Chondrocyte (in vitro differentiated cells): ENCODE results near the gene FFAR2. TPM values are rescaled to one million over a fixed set of nuclear protein-coding genes. Genes with fewer than 3 reads are reported as not detected.

Experiments used
- DNase-seq: peaks from one replicate; pipeline ENCODE4 v3.0.0; 2021; ENCODE audit warnings: mixed read lengths, low spot score
- H3K27ac Mint-ChIP-seq: one replicate; pipeline ENCODE4 v1.8.0; 2021; ENCODE audit warnings: mild to moderate bottlenecking, moderate library complexity, mixed read lengths; ENCODE audit not compliant: unreplicated experiment
- H3K27me3 Mint-ChIP-seq: 2 replicates; pipeline ENCODE4 v1.8.0; 2021; ENCODE audit warnings: low read depth, mixed read lengths
- H3K36me3 Mint-ChIP-seq: 2 replicates; pipeline ENCODE4 v1.8.0; 2021; ENCODE audit warnings: low read depth, mixed read lengths
- H3K4me1 Mint-ChIP-seq: 2 replicates; pipeline ENCODE4 v1.8.0; 2021; ENCODE audit warnings: low read depth, mild to moderate bottlenecking, mixed read lengths
- H3K4me3 Mint-ChIP-seq: one replicate; pipeline ENCODE4 v1.8.0; 2021; ENCODE audit warnings: mild to moderate bottlenecking, moderate library complexity, mixed read lengths; ENCODE audit not compliant: unreplicated experiment
- H3K9me3 Mint-ChIP-seq: 2 replicates; pipeline ENCODE4 v1.8.0; 2021; ENCODE audit warnings: low read depth, mixed read lengths
- CTCF ChIP-seq: fragments of 200-600 bp; sonication (generic); IDR thresholded peaks from 2 replicates; pipeline ENCODE4 v1.5.0; 2021; ENCODE audit warnings: antibody characterized with exemption, mild to moderate bottlenecking, moderate library complexity
- total RNA-seq: library from RNA; stranded (reverse); gene quantifications from 3 replicates; pipeline ENCODE4 v1.2.1, GENCODE V29; 2021

FFAR2 gene
- total RNA-seq, 1 donor from 2014 or later = not detected

- no peaks in the 10 kb centered on the region for H3K9me3 Mint-ChIP-seq
- no peak for DNase-seq
- H3K4me3 Mint-ChIP-seq = no peak overlapping the region
Observed at GRCh38 chr19:35498984-35499527, 51.0 kb downstream of the FFAR2 start.

GRCh38 chr19:35500611-35501010, 52.6 kb downstream of the FFAR2 start:
- H3K4me3 Mint-ChIP-seq = no peak overlapping the region
- no peak for DNase-seq
- H3K27me3 Mint-ChIP-seq = peaks cover 49% of the 10 kb centered on the region
- no peaks in the 10 kb centered on the region for H3K36me3 Mint-ChIP-seq
- no peaks in the 10 kb centered on the region for H3K4me1 Mint-ChIP-seq
- H3K27ac Mint-ChIP-seq = no peak overlapping the region
- no peaks in the 10 kb centered on the region for H3K9me3 Mint-ChIP-seq
- TF ChIP-seq CTCF = no peak

More at GRCh38 chr19:35498984-35499527, 51.0 kb downstream of the FFAR2 start:
- Mint-ChIP-seq H3K27me3 (peaks cover 38% of the 10 kb centered on the region), H3K36me3 (no peaks in the 10 kb centered on the region), H3K4me1 (peaks cover 5% of the 10 kb centered on the region), H3K27ac (no peak overlapping the region)
- no peak for TF ChIP-seq CTCF

Other genes starting within 250 kb of the FFAR2 start
- not detected in 3 replicates for gene FAM187B, start 219.5 kb upstream of the FFAR2 start, total RNA-seq
- gene LSR, start 199.3 kb upstream of the FFAR2 start, total RNA-seq = 0.24 to 0.99 TPM (median 0.64 TPM) in 3 replicates
- gene USF2, start 179.3 kb upstream of the FFAR2 start, total RNA-seq = 86.1 to 101 TPM (median 86.3 TPM) in 3 replicates
- not detected in 3 replicates for gene HAMP, start 165.7 kb upstream of the FFAR2 start, total RNA-seq
- gene MAG, start 156.1 kb upstream of the FFAR2 start, total RNA-seq = not detected in 3 replicates
- gene CD22, start 119.1 kb upstream of the FFAR2 start, total RNA-seq = not detected in 3 replicates
- gene FFAR1, start 100.4 kb upstream of the FFAR2 start, total RNA-seq = not detected in 3 replicates
- not detected in 3 replicates for gene FFAR3, start 89.8 kb upstream of the FFAR2 start, total RNA-seq
- gene GPR42, start 77.2 kb upstream of the FFAR2 start, total RNA-seq = not detected in 3 replicates
- not detected in 3 replicates for gene KRTDAP, start 42.2 kb downstream of the FFAR2 start, total RNA-seq
- gene DMKN, start 65.4 kb downstream of the FFAR2 start, total RNA-seq = 1.3 to 2.1 TPM in 2 of 3 replicates, not detected in the other
- gene SBSN, start 80.1 kb downstream of the FFAR2 start, total RNA-seq = 0.30 to 0.56 TPM (median 0.36 TPM) in 3 replicates
- gene GAPDHS, start 85.2 kb downstream of the FFAR2 start, total RNA-seq = not detected in 3 replicates
- gene TMEM147, start 97.4 kb downstream of the FFAR2 start, total RNA-seq = 86.3 to 105 TPM (median 90.9 TPM) in 3 replicates
- gene ATP4A, start 115.4 kb downstream of the FFAR2 start, total RNA-seq = not detected in 3 replicates
- gene PMIS2, start 137.9 kb downstream of the FFAR2 start, total RNA-seq = not detected in 3 replicates
- 7.7 to 17.2 TPM (median 8.4 TPM) in 3 replicates for gene HAUS5, start 164.5 kb downstream of the FFAR2 start, total RNA-seq
- 75.4 to 92.2 TPM (median 91.3 TPM) in 3 replicates for gene RBM42, start 180.8 kb downstream of the FFAR2 start, total RNA-seq
- 1.5 to 1.7 TPM (median 1.6 TPM) in 3 replicates for gene ETV2, start 193.5 kb downstream of the FFAR2 start, total RNA-seq
- 266 to 279 TPM (median 268 TPM) in 3 replicates for gene COX6B1, start 200.1 kb downstream of the FFAR2 start, total RNA-seq
- gene UPK1A, start 218.3 kb downstream of the FFAR2 start, total RNA-seq = 0.65 TPM in 1 of 3 replicates, not detected in the others